DMS 273 (cell line): ENCODE data around the gene HOXA13.

Source experiments
- DNase-seq: peaks from one replicate; lab custom pipeline; 2025; ENCODE audit not compliant: unreplicated experiment; lab: John Stamatoyannopoulos, UW

HOXA13 gene

GRCh38 chr7:27149842-27150567 lies 49.9 kb downstream of the HOXA13 start:
- peak; percentile 62 for DNase-seq

GRCh38 chr7:27148756-27149641 lies 50.9 kb downstream of the HOXA13 start:
- DNase-seq, result peak; percentile 54

- DNase-seq, result no peak
These were observed 51.7 kb downstream of the HOXA13 start for GRCh38 chr7:27148031-27148755.

GRCh38 chr7:27147199-27148030 lies 52.5 kb downstream of the HOXA13 start, which contains the start of gene HOXA6:
Gene HOXA6 (minus strand): TSS chr7:27147774. CDS start chr7:27147749, 25 bp downstream.
- no peak for DNase-seq

- no peak for DNase-seq
These were observed 53.2 kb downstream of the HOXA13 start for GRCh38 chr7:27146491-27147198.

- DNase-seq, result no peak
These were observed 53.9 kb downstream of the HOXA13 start for GRCh38 chr7:27145914-27146412.

GRCh38 chr7:27145165-27145913 lies 54.6 kb downstream of the HOXA13 start:
- no peak for DNase-seq

GRCh38 chr7:27144781-27145164 lies 55.1 kb downstream of the HOXA13 start:
- no peak for DNase-seq
